K562 (cell line): ENCODE measurements around the gene IRF6. TPM values are rescaled to one million over a fixed set of nuclear protein-coding genes. Genes with fewer than 3 reads are reported as not detected.

Source experiments
- ATAC-seq: fragments of 200-7000 bp; cut with Tn5 transposase; 3 replicates; pipeline ENCODE4 v1.9.1; 2020; ENCODE audit warnings: moderate library complexity
- BruUV-seq: library from RNA; stranded (reverse); fragments of 400-500 nt; replicated peaks from 2 replicates; lab custom pipeline; 2021; lab: Mats Ljungman, UMichigan
- CTCF ChIA-PET: fragments of 300-600 bp; formaldehyde crosslinking; extraction: SDS; loops from one replicate; lab custom pipeline; 2021; ENCODE audit warnings: low intra/inter-chr PET ratio; lab: Yijun Ruan, JAX
- POLR2A ChIA-PET: fragments of 300-600, 350-650 bp; sonication (Branson Sonifier 250); formaldehyde crosslinking; extraction: SDS; loops from one replicate; lab custom pipeline; 2021; ENCODE audit warnings: antibody characterized with exemption, inconsistent platforms; lab: Yijun Ruan, JAX
- DNase-seq, 4 experiments: peaks; one replicate each; pipeline versions ENCODE4 v3.0.0 to v3.0.0-alpha.2; 2011 to 2018; ENCODE audit warnings: low spot score in 3 of 4, mixed read lengths in 3 of 4; ENCODE audit errors: extremely low read depth in 1 of 4
- FAIRE-seq: peaks from 2 replicates; lab custom pipeline; 2011; peaks lifted over from hg19 to GRCh38; lab: Jason Lieb, UNC
- H2AFZ ChIP-seq: 2 replicates; pipeline ENCODE4 v1.6.0; 2011; ENCODE audit warnings: low read depth, low read length, control low read depth, inconsistent platforms
- H3K27ac ChIP-seq: fragments of 200-600 bp; 3 replicates; pipeline ENCODE4 v1.8.0; 2011; ENCODE audit warnings: low read depth, mild to moderate bottlenecking, control low read depth, inconsistent platforms, low read length, moderate library complexity, mixed read lengths; ENCODE audit errors: extremely low read depth
- H3K27me3 ChIP-seq, 2 experiments: fragments of 300-600 bp in 1 of 2; 2 replicates in 1 of 2; 3 replicates in 1 of 2; pipeline versions ENCODE4 v1.6.0 to v1.8.0; 2011; ENCODE audit warnings: inconsistent platforms in 2 of 2, low read length in 2 of 2, mild to moderate bottlenecking in 1 of 2, mixed read lengths in 1 of 2, moderate library complexity in 1 of 2; ENCODE audit not compliant: control insufficient read depth in 2 of 2, insufficient read depth in 2 of 2
- H3K36me3 ChIP-seq: fragments of 300-600 bp; 3 replicates; pipeline ENCODE4 v1.8.0; 2011; ENCODE audit warnings: mild to moderate bottlenecking, low read length, inconsistent platforms; ENCODE audit not compliant: control insufficient read depth, insufficient read depth
- H3K4me1 ChIP-seq, 2 experiments: fragments of 200-600 bp in 1 of 2; replicated peaks in 1 of 2; 2 replicates in 1 of 2; 3 replicates in 1 of 2; pipeline versions ENCODE4 v1.5.1 to v1.8.0; 2011; ENCODE audit warnings: inconsistent platforms in 2 of 2, low read length in 2 of 2, mild to moderate bottlenecking in 1 of 2, mixed read lengths in 1 of 2, moderate library complexity in 1 of 2; ENCODE audit not compliant: control insufficient read depth in 2 of 2, insufficient read depth in 2 of 2
- H3K4me2 ChIP-seq: 2 replicates; pipeline ENCODE4 v1.6.1; 2011; ENCODE audit warnings: low read length, control low read depth, inconsistent platforms, mixed read lengths; ENCODE audit not compliant: insufficient read depth
- H3K4me3 ChIP-seq: fragments of 200-600 bp; sonication (generic), shearing (Covaris generic); 2 replicates; pipeline ENCODE4 v1.5.1; 2016; ENCODE audit warnings: control low read depth, inconsistent platforms
- H3K79me2 ChIP-seq: fragments of 200-600 bp; 3 replicates; pipeline ENCODE4 v1.8.0; 2011; ENCODE audit warnings: low read length, inconsistent platforms; ENCODE audit not compliant: control insufficient read depth, insufficient read depth
- H3K9ac ChIP-seq, 2 experiments: 2 replicates each; pipeline versions ENCODE4 v1.6.0 to v1.6.1; 2011; ENCODE audit warnings: low read depth in 2 of 2, low read length in 2 of 2, control low read depth in 1 of 2, inconsistent platforms in 1 of 2, mild to moderate bottlenecking in 1 of 2, mixed read lengths in 1 of 2; ENCODE audit not compliant: insufficient read depth in 1 of 2
- H3K9me1 ChIP-seq: one replicate; pipeline ENCODE4 v1.6.0; 2011; ENCODE audit warnings: inconsistent platforms, mild to moderate bottlenecking, low read length, moderate library complexity; ENCODE audit not compliant: control insufficient read depth, insufficient read depth
- H3K9me3 ChIP-seq: replicated peaks from 2 replicates; pipeline ENCODE4 v1.5.1; 2011; ENCODE audit warnings: low read depth, low read length, inconsistent platforms; ENCODE audit not compliant: control insufficient read depth, insufficient read depth
- H4K20me1 ChIP-seq: replicated peaks from 2 replicates; pipeline ENCODE4 v1.6.1; 2011; ENCODE audit warnings: low read length, inconsistent platforms, mixed read lengths; ENCODE audit not compliant: control insufficient read depth, insufficient read depth
- ZBTB40 ChIP-seq, 2 experiments: fragments of 450-650 bp in 1 of 2; sonication (generic) in 1 of 2; formaldehyde crosslinking in 1 of 2; IDR thresholded peaks; 2 replicates each; pipeline versions ENCODE4 v1.7.1 to v1.9.0; 2016 to 2022; ENCODE audit warnings: inconsistent platforms in 1 of 2, mild to moderate bottlenecking in 1 of 2, missing genetic modification reagents in 1 of 2
- WGBS: fragments of 100-300 bp; shearing (Covaris generic); methylation state at CpG from one replicate; pipeline ENCODE4 v1.1.6; 2016; ENCODE audit warnings: low coverage, mixed read lengths; ENCODE audit not compliant: insufficient coverage; ENCODE audit errors: missing lambda C conversion rate; 5-methylcytosine and 5-hydroxymethylcytosine counted together
- in situ Hi-C: fragments of 300-500 bp; cut with MboI; formaldehyde crosslinking; loops from 4 replicates; pipeline ENCODE4 v1.15.0; 2018; ENCODE audit warnings: inconsistent platforms, mixed read lengths
- intact Hi-C: fragments of 100-400 bp; cut with micrococcal nuclease; formaldehyde crosslinking; loops from 2 replicates; pipeline ENCODE4 v1.14.2; 2022
- polyA plus RNA-seq, 8 experiments: library from polyadenylated mRNA; depleted of rRNA in 4 of 8; stranded (reverse) in 5 of 8; unstranded in 3 of 8; fragments of >200 nt; fragmentation: Nextera tagmentation in 2 of 8; fragmentation: Illumina TruSeq in 1 of 8; extraction: Ambion mirVana in 2 of 8; extraction: Trizol in 1 of 8; gene quantifications; 2 replicates each; pipeline versions ENCODE4 v1.2.1 to v1.2.3, GENCODE V29; 2011 to 2014; ENCODE audit warnings: inconsistent platforms in 1 of 8, missing spikeins in 1 of 8
- total RNA-seq, 7 experiments: library from RNA; depleted of rRNA in 6 of 7; stranded (reverse); fragments of >200 nt in 6 of 7; fragmentation: Illumina TruSeq in 2 of 7; extraction: Trizol in 2 of 7; gene quantifications; 2 replicates each; pipeline versions ENCODE4 v1.2.1 to v1.2.3, GENCODE V29; 2011 to 2021; ENCODE audit warnings: low replicate concordance in 1 of 7

The IRF6 gene
- total and polyA plus RNA-seq, 9 of the 15 experiments (the other 6 are each of a cell fraction or from before 2014, with no cell fraction given), result 0.03 to 0.65 (median 0.17) TPM

- no peaks in the 10 kb centered on the region; the same call in 1 of the 2 replicates for H4K20me1 ChIP-seq
- no peaks in the 10 kb centered on the region for H3K27me3 ChIP-seq
- in situ Hi-C loops (no loop called here), intact Hi-C loops (no loop called here)
- H3K9ac ChIP-seq, result no peak overlapping the region
- FAIRE-seq, result no peak
- CTCF ChIA-PET, result no interaction called here
- POLR2A ChIA-PET, result interaction anchor here (1.0 to 1.6 kb wide), 2 partner anchors 11 to 29 kb away, joined by 3 to 4 read pairs; no protein-coding TSS in a partner anchor
- DNase-seq, result no peak
- no peaks in the 10 kb centered on the region for H3K79me2 ChIP-seq
- peaks cover 2% of the 10 kb centered on the region for H3K9me1 ChIP-seq
- H3K4me3 ChIP-seq, result no peak overlapping the region
- no TSS peak for BruUV-seq
- WGBS, result 82% methylated on average over 6 of the region's 6 CpGs
- H2AFZ ChIP-seq, result no peak overlapping the region
- no peaks in the 10 kb centered on the region for H3K9me3 ChIP-seq
- H3K4me2 ChIP-seq, result no peak overlapping the region
- no peak overlapping the region for H3K27ac ChIP-seq
- no peak for TF ChIP-seq ZBTB40 (IDR thresholded peaks at IDR 0.05)
- no peak for TF ChIP-seq ZBTB40 (CRISPR knock-in tag; IDR thresholded peaks at IDR 0.05)
- TF ChIP-seq, all 486 proteins: peak for 0
- H3K4me1 ChIP-seq, result no peaks in the 10 kb centered on the region
- peaks cover 100% of the 10 kb centered on the region for H3K36me3 ChIP-seq
- ATAC-seq, result no peak
Measured at GRCh38 chr1:209838537-209838936, 32.6 kb upstream of the IRF6 start.
